GM12892 (cell line): Measurements from ENCODE around the gene EMX2.

ENCODE experiments used
- DNase-seq: peaks from one replicate; pipeline ENCODE4 v3.0.0; 2011; ENCODE audit not compliant: insufficient read length
- FAIRE-seq: peaks from 2 replicates; lab custom pipeline; 2011; peaks lifted over from hg19 to GRCh38; lab: Jason Lieb, UNC
- POLR2A ChIP-seq: IDR thresholded peaks from 2 replicates; pipeline ENCODE4 v1.6.1; 2011; ENCODE audit warnings: low read depth, low read length, control low read depth
- POLR2AphosphoS5 ChIP-seq: IDR thresholded peaks from 2 replicates; pipeline ENCODE4 v1.6.1; 2011; ENCODE audit warnings: low read depth, low read length, control low read depth
- TAF1 ChIP-seq: IDR thresholded peaks from 2 replicates; pipeline ENCODE4 v1.6.1; 2011; ENCODE audit warnings: low read depth, mild to moderate bottlenecking, control low read depth, low read length, borderline replicate concordance

Gene EMX2

DNA sequence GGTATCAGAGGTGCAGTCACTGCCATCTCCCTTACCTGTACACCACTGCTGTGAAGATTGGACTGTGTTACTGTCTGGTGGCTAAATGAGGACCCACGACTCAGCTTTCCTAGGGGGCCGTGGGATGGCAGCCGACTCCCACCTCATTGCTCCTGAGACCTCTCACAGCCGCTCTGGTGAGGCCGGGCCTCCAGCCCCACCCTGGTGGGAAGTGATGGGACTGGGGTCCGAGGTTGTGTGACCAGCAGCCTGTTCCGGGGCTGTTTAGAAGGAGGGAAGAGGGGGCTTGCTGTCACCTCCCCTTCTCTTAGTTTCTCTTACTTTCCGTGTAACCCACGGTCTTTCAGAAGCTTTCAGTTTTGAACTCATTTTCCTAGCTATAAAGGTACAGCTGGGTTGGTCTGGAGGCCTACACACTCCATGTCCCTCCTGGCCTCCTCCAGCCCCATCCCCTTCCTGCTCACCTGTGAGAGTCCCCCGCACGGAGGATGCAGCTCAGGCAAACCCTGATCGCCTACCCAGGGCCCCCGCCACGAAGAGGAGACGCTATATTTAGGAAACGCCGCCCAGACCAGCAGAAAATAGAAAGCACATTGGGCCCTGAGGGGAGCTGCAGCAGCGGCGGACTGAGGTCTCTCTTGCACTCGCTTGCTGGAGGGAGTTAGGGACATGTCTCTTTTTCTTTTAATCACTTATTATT lies 4.6 kb downstream of the EMX2 start:
- FAIRE-seq (no peak), DNase-seq (no peak)
- TF ChIP-seq TAF1 (no peak), POLR2AphosphoS5 (no peak)

- DNase-seq (no peak), FAIRE-seq (no peak)
- TF ChIP-seq TAF1 = no peak
Measured at GRCh38 chr10:117547716-117548668, 5.4 kb downstream of the EMX2 start.

GRCh38 chr10:117549100-117549585 lies 6.6 kb downstream of the EMX2 start:
- TF ChIP-seq TAF1 (no peak), POLR2AphosphoS5 (no peak)
- no peak for DNase-seq
- FAIRE-seq = no peak

DNA sequence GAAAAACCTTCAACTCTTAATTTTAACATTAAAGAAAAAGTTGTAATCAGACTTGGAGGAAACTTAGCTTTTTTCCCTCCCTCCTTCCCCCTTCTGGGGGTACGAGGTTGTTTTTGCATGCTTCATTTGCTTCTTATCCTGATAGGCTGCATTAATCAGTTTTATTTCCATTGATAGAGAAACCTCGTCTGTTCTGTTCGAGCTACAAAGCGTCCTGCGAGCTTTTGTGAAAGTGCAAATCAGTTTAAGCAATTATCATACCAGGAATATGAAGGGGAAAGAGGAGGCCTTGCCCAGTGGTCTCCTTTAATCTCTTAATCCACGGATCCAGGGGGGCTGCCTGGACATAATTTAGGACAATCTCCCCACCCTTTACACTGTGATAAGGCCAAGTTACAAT lies 7.5 kb downstream of the EMX2 start:
- DNase-seq (no peak), FAIRE-seq (no peak)
- TF ChIP-seq TAF1 (no peak), POLR2AphosphoS5 (no peak), POLR2A (no peak)

DNA sequence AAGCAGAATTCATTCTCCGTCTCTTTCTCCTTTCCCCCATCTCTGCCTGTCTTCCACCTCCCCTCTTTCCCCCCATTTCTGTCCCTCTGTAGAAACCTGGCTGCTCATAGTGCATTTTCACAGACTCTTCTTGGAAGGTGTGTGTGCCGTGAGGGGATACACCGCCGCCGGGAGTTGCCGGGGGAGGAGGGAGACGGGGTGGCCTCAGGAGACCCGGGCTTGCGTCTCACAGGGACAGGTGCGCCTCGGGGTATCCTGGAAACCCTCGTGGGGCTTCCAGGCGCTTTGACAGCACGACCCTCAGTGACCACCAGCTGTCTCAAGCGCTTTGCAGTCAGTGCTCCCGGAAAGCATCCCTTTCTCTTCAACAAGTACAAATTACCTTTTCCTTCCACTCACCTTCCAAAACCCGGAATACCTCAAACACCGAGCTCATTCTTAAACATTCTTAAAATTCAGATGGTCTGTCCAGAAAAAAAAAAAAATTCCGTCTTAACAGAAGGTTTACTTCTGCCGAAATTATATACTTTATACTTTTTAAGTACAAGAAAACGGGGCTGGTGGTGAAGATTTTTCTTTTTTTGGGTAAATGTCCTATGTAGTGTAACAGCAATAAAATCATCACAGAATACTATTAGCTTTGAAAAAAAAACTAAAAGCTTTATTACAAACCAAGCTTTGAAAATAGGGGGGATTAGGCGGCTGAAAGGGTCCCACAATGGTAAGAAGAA lies 8.2 kb downstream of the EMX2 start:
- DNase-seq (no peak), FAIRE-seq (no peak)
- TF ChIP-seq POLR2AphosphoS5 (no peak), TAF1 (no peak), POLR2A (no peak)

- FAIRE-seq = no peak
- DNase-seq = no peak
- TF ChIP-seq POLR2AphosphoS5 (no peak), TAF1 (no peak)
Measured at GRCh38 chr10:117551330-117552155, 9.0 kb downstream of the EMX2 start.

DNA sequence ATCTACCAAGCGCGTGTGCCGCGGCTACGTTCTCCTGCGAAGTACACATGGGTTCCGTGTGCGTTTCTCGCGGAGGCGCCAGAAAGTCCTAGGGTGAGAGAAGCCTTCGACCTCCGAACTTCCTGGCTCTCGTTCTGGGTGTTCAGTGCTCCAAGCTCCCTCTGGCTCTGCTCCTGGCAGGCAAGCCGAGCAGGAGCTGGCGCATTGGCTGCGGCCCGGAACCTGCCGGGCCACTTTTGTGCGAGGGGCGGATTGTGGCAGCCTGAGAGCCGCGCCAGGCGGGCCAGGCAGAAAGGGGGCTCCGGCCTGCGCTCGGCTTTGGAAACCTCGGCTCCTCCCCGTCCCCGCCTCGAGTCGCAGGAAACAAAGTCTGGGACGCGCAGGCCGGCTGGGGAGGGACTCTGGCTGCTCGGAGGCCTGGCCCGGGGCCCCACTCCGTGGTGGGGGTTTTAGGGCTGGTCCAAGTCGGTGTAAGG lies 9.6 kb downstream of the EMX2 start:
- no peak for TF ChIP-seq POLR2A
- DNase-seq (no peak), FAIRE-seq (no peak)

DNA sequence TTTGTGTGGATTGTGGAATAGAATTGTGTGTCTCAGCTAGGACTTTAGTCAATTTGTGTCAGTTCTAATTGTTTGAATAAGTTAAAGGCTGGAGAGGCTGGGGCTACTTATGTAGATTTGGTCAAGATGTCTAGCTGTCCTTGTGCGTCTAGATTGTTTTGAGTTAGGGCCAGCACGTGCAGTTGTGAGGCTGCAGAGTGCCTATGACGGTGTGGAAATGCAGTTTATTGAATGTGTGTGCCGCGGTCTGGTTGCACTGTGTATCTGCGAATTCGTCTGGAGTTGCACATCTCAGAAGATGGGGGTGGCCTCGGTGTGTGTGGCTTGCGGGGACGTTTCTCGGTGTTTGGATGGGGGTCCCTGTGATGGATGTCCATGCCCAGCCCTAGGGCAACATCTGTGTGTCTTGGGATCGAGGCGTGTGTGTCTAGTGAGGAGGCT lies 10.2 kb downstream of the EMX2 start:
- FAIRE-seq (no peak), DNase-seq (no peak)
- TF ChIP-seq POLR2AphosphoS5 (no peak), POLR2A (no peak), TAF1 (no peak)

GRCh38 chr10:117553142-117553814 lies 10.7 kb downstream of the EMX2 start:
- DNase-seq (no peak), FAIRE-seq (no peak)
- TF ChIP-seq TAF1 (no peak), POLR2A (no peak)

DNA sequence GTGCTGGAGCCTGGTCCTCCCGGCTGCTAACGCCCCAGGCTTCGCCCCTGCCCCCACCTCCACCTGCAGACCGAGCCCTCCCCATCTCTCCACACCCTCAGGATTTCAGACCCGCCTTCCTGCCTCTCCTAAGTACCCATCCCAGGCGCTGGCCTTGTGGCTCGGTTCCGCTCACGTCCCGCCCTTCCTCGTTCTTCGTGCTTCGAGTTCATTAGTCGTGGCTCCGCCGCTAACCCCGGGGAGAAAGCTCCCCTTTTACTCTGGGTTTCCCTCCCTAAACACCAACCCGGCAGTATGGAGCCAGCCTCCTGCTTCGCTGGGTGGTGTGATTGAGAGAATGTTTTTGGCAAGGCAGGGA lies 11.2 kb downstream of the EMX2 start:
- DNase-seq = no peak
- FAIRE-seq = no peak
- no peak for TF ChIP-seq POLR2A
- no peak for TF ChIP-seq TAF1
- TF ChIP-seq POLR2AphosphoS5 = no peak

DNA sequence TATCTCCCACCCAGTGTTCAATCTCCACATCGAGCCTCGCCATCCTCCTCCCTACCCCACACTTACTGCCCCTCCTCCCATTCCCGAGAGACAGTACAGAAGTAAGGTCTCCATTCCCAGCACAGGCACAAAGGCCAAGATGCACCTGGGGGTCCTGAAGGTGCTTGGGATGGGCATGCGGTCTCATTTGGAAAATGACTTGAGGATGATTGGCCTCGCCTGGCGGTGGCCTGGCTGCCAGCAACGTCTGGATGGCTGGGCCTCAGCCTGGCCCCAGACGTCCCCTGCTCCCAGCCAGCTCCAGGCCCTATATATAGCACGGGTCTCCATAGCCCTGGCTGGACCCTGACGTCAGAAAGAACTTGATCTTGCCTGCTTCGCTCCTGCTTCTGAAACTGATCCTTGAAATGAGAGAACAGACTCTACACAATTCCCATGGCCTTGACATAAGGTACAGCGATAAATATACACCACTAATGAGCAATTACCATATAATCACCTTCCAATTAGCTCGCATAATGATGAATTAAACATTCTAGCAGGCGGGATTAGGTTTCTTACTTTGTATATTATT lies 11.8 kb downstream of the EMX2 start:
- TF ChIP-seq TAF1 = no peak
- no peak for TF ChIP-seq POLR2A
- no peak for TF ChIP-seq POLR2AphosphoS5
- FAIRE-seq (no peak), DNase-seq (no peak)
